GM23248 (cell line): ENCODE results near the gene GOLGA8M.
"Not testable (repeated sequence)": the region's sequence is repeated elsewhere in the genome, so short reads cannot be mapped to it uniquely, and the experiment has no call there.

Source experiments
- EZH2 ChIP-seq: fragments of 200-600 bp; sonication (generic); IDR thresholded peaks from 2 replicates; pipeline ENCODE4 v1.6.1; 2018; ENCODE audit warnings: antibody characterized with exemption, mild to moderate bottlenecking; ENCODE audit not compliant: insufficient read depth, poor library complexity, severe bottlenecking
- EZH2phosphoT487 ChIP-seq: fragments of 200-600 bp; sonication (generic); IDR thresholded peaks from 2 replicates; pipeline ENCODE4 v1.6.1; 2018; ENCODE audit warnings: antibody characterized with exemption, moderate library complexity, mild to moderate bottlenecking, low read depth; ENCODE audit not compliant: insufficient read depth

- TF ChIP-seq EZH2, EZH2phosphoT487: not testable (repeated sequence)
These were observed 47.6 kb downstream of the GOLGA8M start for GRCh38 chr15:28664575-28664974.
